NCI-H2196 (cell line): ENCODE results near the gene SLC16A3.
A peak's percentile ranks its signal among the peaks of the same experiment; 100 is the strongest.
"Not testable (repeated sequence)": the region's sequence is repeated elsewhere in the genome, so short reads cannot be mapped to it uniquely, and the experiment has no call there.

ENCODE experiments used
- DNase-seq: peaks from one replicate; lab custom pipeline; 2025; ENCODE audit not compliant: unreplicated experiment; lab: John Stamatoyannopoulos, UW

SLC16A3 gene

GRCh38 chr17:82259972-82260961 lies 31.4 kb downstream of the SLC16A3 start:
- not testable (repeated sequence) for DNase-seq

- DNase-seq, result no peak
Measured at GRCh38 chr17:82262344-82262743, 33.5 kb downstream of the SLC16A3 start.

- no peak for DNase-seq
Measured at GRCh38 chr17:82263641-82264040, 34.8 kb downstream of the SLC16A3 start.

- DNase-seq, result no peak
Measured at GRCh38 chr17:82266142-82266541, 37.3 kb downstream of the SLC16A3 start.

GRCh38 chr17:82267575-82268379 lies 38.9 kb downstream of the SLC16A3 start:
- peak; percentile 96 for DNase-seq

- no peak for DNase-seq
Measured at GRCh38 chr17:82269138-82269881, 40.5 kb downstream of the SLC16A3 start.

GRCh38 chr17:82269882-82270500 lies 41.1 kb downstream of the SLC16A3 start:
- DNase-seq, result no peak

- no peak for DNase-seq
Measured at GRCh38 chr17:82270651-82271050, 41.8 kb downstream of the SLC16A3 start.

GRCh38 chr17:82271401-82271800 lies 42.6 kb downstream of the SLC16A3 start:
- DNase-seq, result no peak

GRCh38 chr17:82272495-82273326 lies 43.9 kb downstream of the SLC16A3 start:
- no peak for DNase-seq

- peak; percentile 94 for DNase-seq
Measured at GRCh38 chr17:82273327-82274133, 44.7 kb downstream of the SLC16A3 start, which contains the start of gene CSNK1D. TSS of gene CSNK1D (minus strand) at chr17:82273700. CDS start at chr17:82273381, 319 bp downstream.

GRCh38 chr17:82274134-82275020 lies 45.5 kb downstream of the SLC16A3 start:
- DNase-seq, result no peak

GRCh38 chr17:82275326-82275725 lies 46.5 kb downstream of the SLC16A3 start:
- no peak for DNase-seq

GRCh38 chr17:82276938-82277337 lies 48.1 kb downstream of the SLC16A3 start:
- DNase-seq, result no peak

- no peak for DNase-seq
Measured at GRCh38 chr17:82277851-82278250, 49.0 kb downstream of the SLC16A3 start.

GRCh38 chr17:82278308-82278707 lies 49.5 kb downstream of the SLC16A3 start:
- no peak for DNase-seq

- no peak for DNase-seq
Measured at GRCh38 chr17:82278786-82279391, 50.0 kb downstream of the SLC16A3 start.
